Heart left ventricle (tissue), 16 donors: Measurements from ENCODE around the gene TRIAP1. TPM values are rescaled to one million over a fixed set of nuclear protein-coding genes. Genes with fewer than 3 reads are reported as not detected.

Experiments
- ATAC-seq, 4 donors: fragments of 200-7000 bp; cut with Tn5 transposase; one replicate each; pipeline ENCODE4 v1.9.1; 2020 to 2022; ENCODE audit warnings: moderate library complexity in 4 of 4, mild to moderate bottlenecking in 3 of 4, moderate number of reproducible peaks in 1 of 4
- DNase-seq, 5 donors: peaks; one replicate each; pipeline ENCODE4 v3.0.0-alpha.2; 2020
- H3K27ac ChIP-seq, 12 donors: fragments of 200-600 bp; sonication (generic) in 4 of 12; one replicate each; pipeline versions ENCODE4 v1.5.0 to v1.8.0; 2016 to 2022; ENCODE audit warnings: mild to moderate bottlenecking in 2 of 12
- H3K27me3 ChIP-seq, 9 donors: fragments of 200-600 bp; sonication (generic) in 2 of 9; one replicate each; pipeline versions ENCODE4 v1.5.1 to v1.8.0; 2016 to 2022; ENCODE audit warnings: mild to moderate bottlenecking in 3 of 9
- H3K36me3 ChIP-seq, 9 donors: fragments of 200-600 bp; sonication (generic) in 2 of 9; one replicate each; pipeline versions ENCODE4 v1.5.0 to v1.8.0; 2018 to 2022; ENCODE audit warnings: mild to moderate bottlenecking in 2 of 9
- H3K4me1 ChIP-seq, 12 donors: fragments of 200-600 bp; sonication (generic) in 4 of 12; one replicate each; pipeline versions ENCODE4 v1.5.0 to v1.8.0; 2016 to 2022; ENCODE audit warnings: mild to moderate bottlenecking in 3 of 12
- H3K4me3 ChIP-seq, 12 donors: fragments of 200-600 bp; sonication (generic) in 4 of 12; one replicate each; pipeline versions ENCODE4 v1.5.0 to v1.8.0; 2017 to 2022; ENCODE audit warnings: mild to moderate bottlenecking in 9 of 12, moderate library complexity in 4 of 12
- H3K9me3 ChIP-seq, 12 donors: fragments of 200-600 bp; sonication (generic) in 4 of 12; one replicate each; pipeline versions ENCODE4 v1.5.0 to v1.8.0; 2016 to 2022; ENCODE audit warnings: mild to moderate bottlenecking in 1 of 12
- CTCF ChIP-seq, 12 donors: fragments of 200-600 bp; sonication (generic) in 4 of 12; IDR thresholded peaks; one replicate each; pipeline versions ENCODE4 v1.5.0 to v1.8.0; 2018 to 2022; ENCODE audit warnings: antibody characterized with exemption in 12 of 12, mild to moderate bottlenecking in 5 of 12
- POLR2A ChIP-seq, 2 donors: fragments of 450-650 bp; IDR thresholded peaks; one replicate each; pipeline ENCODE4 v1.6.1; 2017; ENCODE audit warnings: antibody characterized with exemption in 2 of 2, mild to moderate bottlenecking in 2 of 2, moderate library complexity in 2 of 2
- WGBS, 4 donors: extraction: QIAGEN DNeasy Blood & Tissue Kit in 2 of 4; methylation state at CpG; one replicate each; pipeline versions ENCODE4 v1.1.5 to v1.1.7; 2013 to 2018; 5-methylcytosine and 5-hydroxymethylcytosine counted together
- intact Hi-C, 10 donors: fragments of 100-400 bp; cut with DNase I; formaldehyde crosslinking; loops; one replicate each; pipeline versions ENCODE4 v1.11.1 to v1.14.2; 2022
- polyA plus RNA-seq, 2 donors: library from polyadenylated mRNA; stranded (reverse); fragments of 200-250 nt; gene quantifications; one replicate each; pipeline ENCODE4 v1.2.3, GENCODE V29; 2013
- total RNA-seq, 9 donors: library from RNA; depleted of rRNA in 2 of 9; stranded (reverse); fragments of >200 nt in 2 of 9; fragmentation: NEBNext Ultra II Directional in 3 of 9; extraction: Animal tissue kit (Norgen Biotek cat#: 25700) in 3 of 9; gene quantifications; one replicate each; pipeline versions ENCODE4 v1.1.0 to v1.2.4, GENCODE V29; 2016 to 2023
- donor health status: ischemic (EF 13 %, LVEDD 7.1; RV severe dilation, severe dysfunction).
- donor health status: healthy with polysubstance abuse.
- donor health status: DM: no; HTN: yes; CAD: no.
- donor health status: DM: no; HTN: no; CAD: no.
- donor health status: ischemic (EF 25% LVEDD 6.9; RV normal size, moderate dysfunction).
- donor health status: ischemic (EF 25% LVEDD 5.7; RV mildly dilated, moderate dysfunction).
- donor health status: healthy.
- donor health status: DM: yes; HTN: yes; CAD: no.
- donor health status: ischemic (EF 35%, LVEDD 5.7; RV mildly dilated, moderate dysfunction).
- donor health status: nonischemic (EF 11% LVEDD 7.7; RV severe dilation, severe dysfunction).
- donor health status: DM: yes; HTN: yes; CAD: no.
- donor health status: PGD.
- donor health status: ischemic (EF 29% LVEDD 5.4; RV normal size, mild dysfunction).
- donor health status: nonischemic (EF 23%, LVEDD 6.1; RV moderate dilation, normal function).

The TRIAP1 gene
- total and polyA plus RNA-seq, 11 donors: 6.4 to 34.9 (median 15.1) TPM

DNA sequence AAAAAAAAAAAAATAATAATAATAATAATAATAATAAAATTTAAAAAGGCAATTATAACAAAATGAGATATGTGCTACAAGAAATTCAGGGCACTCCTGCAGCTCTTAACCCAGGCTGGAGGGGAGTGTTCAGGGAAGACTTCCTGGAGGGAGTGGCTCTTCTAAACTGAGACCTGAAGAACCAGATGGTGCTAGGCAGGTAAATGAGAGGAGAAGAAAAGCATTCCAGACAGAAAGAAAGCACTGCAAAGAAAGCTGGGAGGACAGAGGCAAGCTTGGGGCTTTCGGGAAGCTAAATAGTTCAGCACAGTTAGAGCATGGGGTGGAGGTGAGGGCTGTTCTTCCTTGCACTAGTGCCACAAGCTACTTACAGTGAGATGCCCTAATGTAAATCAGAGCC is 33.3 kb upstream of the TRIAP1 start:
- Histone ChIP-seq H3K4me3 (no peak overlapping the region), H3K4me1 (peaks cover 0 to 6% (median 0%) of the 10 kb centered on the region in 12 donors), H3K27ac (no peak overlapping the region), H3K27me3 (no peaks in the 10 kb centered on the region), H3K9me3 (no peaks in the 10 kb centered on the region), H3K36me3 (peaks cover 0 to 7% (median 0%) of the 10 kb centered on the region in 9 donors)
- no peak for ATAC-seq
- no peak for DNase-seq
- intact Hi-C loops: no loop called here
- WGBS, 4 donors: 85 to 100% (median 95%) methylated on average over 1 of the region's 1 CpG
- TF ChIP-seq POLR2A (IDR thresholded peaks at IDR 0.05) (no peak), CTCF (IDR thresholded peaks at IDR 0.05) (no peak)

GRCh38 chr12:120475643-120476042 is 29.5 kb upstream of the TRIAP1 start:
- ATAC-seq (no peak), DNase-seq (no peak)
- intact Hi-C loops: no loop called here
- Histone ChIP-seq H3K4me1 (peaks cover 0 to 21% (median under 1%) of the 10 kb centered on the region in 12 donors), H3K27me3 (no peaks in the 10 kb centered on the region), H3K4me3 (no peak overlapping the region), H3K27ac (no peak overlapping the region), H3K9me3 (no peaks in the 10 kb centered on the region), H3K36me3 (no peaks in the 10 kb centered on the region)
- TF ChIP-seq POLR2A (IDR thresholded peaks at IDR 0.05): no peak
- no peak for TF ChIP-seq CTCF (IDR thresholded peaks at IDR 0.05)
- WGBS, 4 donors: 97 to 100% (median 100%) methylated on average over 1 of the region's 1 CpG

DNA sequence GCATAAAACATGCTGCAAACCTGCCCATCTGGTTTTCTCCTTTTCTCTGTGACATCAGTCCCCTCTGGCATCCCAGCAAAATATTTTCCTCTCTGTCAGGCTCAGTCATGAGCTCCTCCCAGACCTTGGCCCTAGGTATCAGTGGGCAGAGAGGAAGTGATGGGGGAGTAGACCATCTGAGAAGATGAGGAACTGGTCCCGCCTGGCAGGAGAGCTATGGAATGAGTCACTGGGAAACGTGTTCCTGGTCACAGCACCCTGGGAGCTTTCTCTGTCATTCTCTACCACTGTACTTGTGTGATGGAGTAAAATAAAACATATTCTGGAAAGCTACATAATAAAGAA is 28.4 kb upstream of the TRIAP1 start:
- Histone ChIP-seq H3K27me3 (no peaks in the 10 kb centered on the region), H3K9me3 (no peaks in the 10 kb centered on the region), H3K27ac (peak overlapping the region in 1 of 12 donors; percentile 12), H3K4me1 (peaks cover 0 to 29% (median 7%) of the 10 kb centered on the region in 12 donors), H3K4me3 (no peak overlapping the region), H3K36me3 (no peaks in the 10 kb centered on the region)
- TF ChIP-seq POLR2A (IDR thresholded peaks at IDR 0.05): no peak
- no peak for TF ChIP-seq CTCF (IDR thresholded peaks at IDR 0.05)
- intact Hi-C loops: no loop called here
- 34 to 53% (median 46%) methylated on average over 2 of the region's 2 CpGs for WGBS, 4 donors
- no peak for ATAC-seq
- DNase-seq: no peak

DNA sequence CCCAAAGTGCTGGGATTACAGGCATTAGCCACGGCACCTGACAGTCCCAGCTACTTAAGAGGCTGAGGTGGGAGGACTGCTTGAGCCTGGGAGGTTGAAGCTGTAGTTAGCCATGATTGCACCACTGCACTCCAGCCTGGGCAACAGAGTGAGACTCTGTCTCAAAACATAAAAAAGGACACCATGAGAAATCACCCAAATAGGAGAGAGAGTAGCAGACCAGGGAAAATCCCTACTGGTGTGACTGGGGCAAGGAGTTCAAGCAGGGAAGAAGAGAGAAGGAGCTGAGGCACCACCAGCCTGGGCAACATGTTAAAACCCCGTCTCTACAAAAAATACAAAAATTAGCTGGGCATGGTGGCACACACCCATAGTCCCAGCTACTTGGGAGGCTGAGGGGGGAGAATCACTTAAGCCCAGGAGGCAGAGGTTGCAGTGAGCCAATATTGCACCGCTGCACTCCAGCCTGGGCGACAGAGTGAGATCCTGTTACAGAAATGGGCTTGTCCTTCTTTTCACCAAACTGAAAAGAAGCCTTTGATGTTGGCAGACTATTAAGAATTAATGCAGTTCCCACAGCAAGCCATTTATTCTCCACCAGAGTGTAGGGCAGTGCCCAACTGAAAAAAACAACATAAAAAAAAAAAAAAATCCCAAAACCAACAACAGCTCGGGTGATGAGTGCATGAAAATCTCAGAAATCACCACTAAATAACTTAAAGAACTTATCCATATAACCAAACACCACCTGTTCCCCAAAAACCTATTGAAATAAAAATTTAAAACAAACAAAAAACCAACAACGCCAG is 27.8 kb upstream of the TRIAP1 start:
- TF ChIP-seq POLR2A (IDR thresholded peaks at IDR 0.05) (no peak), CTCF (IDR thresholded peaks at IDR 0.05) (no peak)
- no peaks in the 10 kb centered on the region for H3K36me3 ChIP-seq
- intact Hi-C loops: no loop called here
- DNase-seq (no peak), ATAC-seq (no peak)
- no peak overlapping the region for H3K4me3 ChIP-seq
- 80 to 84% (median 82%) methylated on average over 6 of the region's 6 CpGs for WGBS, 4 donors
- H3K27me3 ChIP-seq: no peaks in the 10 kb centered on the region
- H3K4me1 ChIP-seq: peaks cover 0 to 29% (median 7%) of the 10 kb centered on the region in 12 donors
- H3K27ac ChIP-seq: no peak overlapping the region
- H3K9me3 ChIP-seq: no peaks in the 10 kb centered on the region
